Measurements from ENCODE around the gene GFRA1.

DNA sequence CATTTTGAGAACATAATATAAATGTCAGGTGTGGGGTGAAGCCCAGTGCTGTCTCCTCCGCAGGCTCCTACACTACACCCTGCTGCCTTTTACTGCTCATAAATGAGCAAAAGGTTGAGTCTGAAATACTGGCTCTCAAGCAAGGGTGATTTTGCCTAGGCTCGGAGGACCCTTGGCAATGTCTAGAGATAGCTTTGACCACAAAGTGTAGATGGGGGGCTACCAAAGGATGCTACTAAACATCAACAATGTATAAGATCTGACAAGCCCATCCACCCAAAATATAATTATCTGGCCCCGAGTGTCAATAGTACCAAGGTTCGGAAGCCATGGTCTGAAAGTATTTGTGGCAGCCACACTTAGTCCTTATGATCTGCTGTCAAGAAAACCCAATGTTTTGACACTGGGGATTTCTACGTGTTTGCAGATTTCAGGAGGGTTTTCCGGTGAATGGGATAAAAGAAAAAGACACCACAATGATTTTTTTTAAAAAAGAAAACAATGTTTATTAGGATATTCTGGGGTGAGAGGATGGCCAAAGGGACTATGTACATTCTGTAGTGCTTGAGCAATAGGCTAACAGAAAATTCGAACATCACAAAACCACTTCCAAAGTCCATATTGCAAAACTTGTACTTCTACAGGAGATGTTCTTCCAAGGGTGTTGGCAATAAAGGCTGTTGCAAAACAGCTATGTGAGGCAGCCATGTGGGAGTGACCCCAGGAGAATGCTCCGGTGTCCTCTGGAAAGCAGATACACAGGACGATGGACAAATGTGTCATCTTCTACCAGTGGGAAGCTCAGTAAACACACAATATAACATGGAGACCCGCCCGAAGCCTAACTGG, 216.3 kb downstream of the GFRA1 start:
- TF ChIP-seq TEAD4 (IDR thresholded peaks at IDR 0.05; ENCODE audit: borderline replicate concordance, insufficient read depth) (no peak), TAF1 (IDR thresholded peaks at IDR 0.05; ENCODE audit: borderline replicate concordance, low read depth, low read length) (no peak), EZH2phosphoT487 (IDR thresholded peaks at IDR 0.05; ENCODE audit: borderline replicate concordance, low read depth) (no peak)
- TF ChIP-seq, protein P1, sequence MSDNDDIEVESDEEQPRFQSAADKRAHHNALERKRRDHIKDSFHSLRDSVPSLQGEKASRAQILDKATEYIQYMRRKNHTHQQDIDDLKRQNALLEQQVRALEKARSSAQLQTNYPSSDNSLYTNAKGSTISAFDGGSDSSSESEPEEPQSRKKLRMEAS (IDR thresholded peaks at IDR 0.05; ENCODE audit: low read depth) = no peak
- TF ChIP-seq, protein P2, sequence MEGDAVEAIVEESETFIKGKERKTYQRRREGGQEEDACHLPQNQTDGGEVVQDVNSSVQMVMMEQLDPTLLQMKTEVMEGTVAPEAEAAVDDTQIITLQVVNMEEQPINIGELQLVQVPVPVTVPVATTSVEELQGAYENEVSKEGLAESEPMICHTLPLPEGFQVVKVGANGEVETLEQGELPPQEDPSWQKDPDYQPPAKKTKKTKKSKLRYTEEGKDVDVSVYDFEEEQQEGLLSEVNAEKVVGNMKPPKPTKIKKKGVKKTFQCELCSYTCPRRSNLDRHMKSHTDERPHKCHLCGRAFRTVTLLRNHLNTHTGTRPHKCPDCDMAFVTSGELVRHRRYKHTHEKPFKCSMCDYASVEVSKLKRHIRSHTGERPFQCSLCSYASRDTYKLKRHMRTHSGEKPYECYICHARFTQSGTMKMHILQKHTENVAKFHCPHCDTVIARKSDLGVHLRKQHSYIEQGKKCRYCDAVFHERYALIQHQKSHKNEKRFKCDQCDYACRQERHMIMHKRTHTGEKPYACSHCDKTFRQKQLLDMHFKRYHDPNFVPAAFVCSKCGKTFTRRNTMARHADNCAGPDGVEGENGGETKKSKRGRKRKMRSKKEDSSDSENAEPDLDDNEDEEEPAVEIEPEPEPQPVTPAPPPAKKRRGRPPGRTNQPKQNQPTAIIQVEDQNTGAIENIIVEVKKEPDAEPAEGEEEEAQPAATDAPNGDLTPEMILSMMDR (IDR thresholded peaks at IDR 0.05) = no peak

All from SK-N-SH (cell line).